AG04450 (cell line): Measurements from ENCODE around the gene GFPT2. TPM values are rescaled to one million over a fixed set of nuclear protein-coding genes. Genes with fewer than 3 reads are reported as not detected.

Source experiments
- CTCF ChIA-PET: fragments of 300-600, 350-600 bp; formaldehyde crosslinking; extraction: SDS; loops from one replicate; lab custom pipeline; 2022; ENCODE audit warnings: antibody characterized with exemption, inconsistent platforms; lab: Charles Lee
- POLR2A ChIA-PET: fragments of 350-600 bp; formaldehyde crosslinking; extraction: SDS; loops from one replicate; lab custom pipeline; 2021; ENCODE audit warnings: antibody characterized with exemption, inconsistent platforms; lab: Yijun Ruan, JAX
- DNase-seq: peaks from one replicate; pipeline ENCODE4 v3.0.0-alpha.2; 2011; ENCODE audit warnings: low read depth, low spot score
- H3K27ac ChIP-seq: one replicate; pipeline ENCODE4 v1.5.1; 2012; ENCODE audit warnings: low read depth, low read length, control low read depth
- H3K27me3 ChIP-seq: one replicate; pipeline ENCODE4 v1.6.0; 2012; ENCODE audit warnings: low read length; ENCODE audit not compliant: control insufficient read depth, insufficient read depth
- H3K4me3 ChIP-seq: 2 replicates; pipeline ENCODE4 v1.5.1; 2011; ENCODE audit warnings: mild to moderate bottlenecking, low read depth, low read length, control low read depth
- H3K9me3 ChIP-seq: 2 replicates; pipeline ENCODE4 v1.5.1; 2012; ENCODE audit warnings: low read length; ENCODE audit not compliant: control insufficient read depth, insufficient read depth
- CTCF ChIP-seq: IDR thresholded peaks from 2 replicates; pipeline ENCODE4 v1.5.1; 2011; ENCODE audit warnings: low read depth, low read length, control low read depth, inconsistent platforms
- polyA plus RNA-seq: library from polyadenylated mRNA; depleted of rRNA; stranded (reverse); fragments of >200 nt; gene quantifications from 2 replicates; pipeline ENCODE4 v1.2.3, GENCODE V29; 2011

GFPT2 gene
- polyA plus RNA-seq, 1 experiment, result 15.1 TPM

- ChIA-PET CTCF (no interaction called here), POLR2A (no interaction called here)
- no peaks in the 10 kb centered on the region; the same call in 1 of the 2 replicates for H3K9me3 ChIP-seq
- no peak for TF ChIP-seq CTCF
- H3K27me3 ChIP-seq, result no peaks in the 10 kb centered on the region
- no peak for DNase-seq
- no peak overlapping the region for H3K27ac ChIP-seq
- H3K4me3 ChIP-seq, result no peak overlapping the region
Measured at GRCh38 chr5:180391276-180391675, 38.1 kb upstream of the GFPT2 start.

GRCh38 chr5:180390441-180391190, 37.5 kb upstream of the GFPT2 start:
- no peak for DNase-seq
- POLR2A ChIA-PET, result no interaction called here
- Histone ChIP-seq H3K9me3 (no peaks in the 10 kb centered on the region; the same call in 1 of the 2 replicates), H3K4me3 (no peak overlapping the region), H3K27ac (no peak overlapping the region), H3K27me3 (no peaks in the 10 kb centered on the region)
- CTCF ChIA-PET, result no interaction called here
- TF ChIP-seq CTCF, result no peak

DNA sequence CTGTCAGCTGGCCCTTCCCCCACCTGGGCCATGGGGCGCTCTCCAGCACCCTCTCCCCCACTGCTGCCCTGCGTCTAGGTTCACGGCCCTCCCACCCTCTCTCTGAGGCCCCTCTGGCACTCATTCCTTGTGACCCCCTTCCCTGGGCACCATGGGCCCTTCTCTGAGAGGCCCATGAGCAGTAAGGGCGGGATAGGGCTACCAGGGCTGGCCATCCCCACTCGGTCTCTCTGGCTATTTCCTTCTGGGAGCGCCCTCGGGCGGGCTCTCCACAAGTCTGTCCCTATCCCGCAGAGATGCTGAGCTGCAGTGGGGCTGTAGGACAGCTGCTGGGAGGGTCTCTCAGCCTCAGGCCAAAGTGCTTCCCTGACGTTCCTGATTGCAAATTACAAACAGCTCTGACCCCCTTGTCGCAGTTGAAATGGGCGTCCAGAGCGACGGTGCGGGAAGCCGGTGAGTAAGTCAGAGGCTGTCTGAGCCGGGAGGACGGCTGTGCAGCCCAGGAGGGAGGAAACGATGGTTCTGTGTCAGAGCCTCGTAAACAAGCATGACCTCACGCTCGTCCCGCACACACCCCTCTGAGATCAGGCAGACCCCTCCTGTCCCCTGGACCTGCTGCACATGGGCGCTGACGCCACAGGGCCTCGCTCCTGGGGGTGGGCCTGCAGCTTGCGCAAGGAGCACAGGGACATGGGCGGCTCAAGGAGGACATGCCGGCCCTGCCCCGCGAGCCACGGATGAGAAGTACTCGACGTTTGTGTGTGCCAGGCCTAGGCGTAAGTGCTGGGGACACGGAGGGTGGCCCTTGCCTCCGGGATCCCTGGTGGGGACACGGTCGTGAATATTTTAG, 36.3 kb upstream of the GFPT2 start:
- CTCF ChIA-PET, result no interaction called here

DNA sequence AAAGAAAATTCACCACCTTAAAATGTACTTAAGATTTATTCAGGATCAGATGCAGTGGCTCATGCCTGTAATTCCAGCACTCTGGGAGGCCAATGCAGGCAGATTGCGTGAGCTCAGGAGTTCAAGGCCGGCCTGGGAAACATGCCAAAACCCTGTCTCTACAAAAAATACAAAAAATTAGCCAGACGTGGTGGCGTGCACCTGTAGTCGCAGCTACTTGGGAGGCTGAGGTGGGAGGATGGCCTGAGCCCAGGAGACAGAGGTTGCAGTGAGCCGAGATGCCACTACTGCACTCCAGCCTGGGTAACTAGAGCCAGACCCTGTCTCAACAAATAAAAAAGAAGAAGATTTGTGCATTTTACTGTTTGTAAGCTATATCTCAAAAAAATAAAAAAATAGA, 34.7 kb upstream of the GFPT2 start:
- no peak for TF ChIP-seq CTCF
- CTCF ChIA-PET, result no interaction called here
- POLR2A ChIA-PET, result no interaction called here

More for the DNA sequence above, 36.3 kb upstream of the GFPT2 start:
- Histone ChIP-seq H3K9me3 (no peaks in the 10 kb centered on the region; the same call in 1 of the 2 replicates), H3K27me3 (no peaks in the 10 kb centered on the region), H3K4me3 (no peak overlapping the region), H3K27ac (no peak overlapping the region)
- TF ChIP-seq CTCF, result no peak
- POLR2A ChIA-PET, result no interaction called here
- no peak for DNase-seq

DNA sequence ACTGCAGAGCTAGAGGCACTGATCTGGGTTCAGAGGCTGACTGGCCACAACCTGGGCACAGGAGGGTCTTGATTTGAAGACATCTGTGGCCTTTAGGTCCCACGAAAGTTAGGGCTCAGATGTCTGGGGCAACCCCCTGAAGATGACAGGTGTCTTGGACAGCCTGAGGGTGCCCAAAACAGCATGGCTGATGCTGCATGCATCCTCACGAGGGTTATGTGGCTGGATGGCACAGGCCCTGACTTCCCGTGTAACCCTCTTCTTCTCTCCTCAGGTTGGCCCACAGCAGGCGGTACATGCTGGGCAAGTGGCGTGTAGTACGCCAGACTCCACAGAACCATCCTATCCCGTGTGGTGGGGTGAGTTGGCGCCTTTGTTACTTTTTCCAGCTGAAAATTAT, 29.8 kb upstream of the GFPT2 start:
- CTCF ChIA-PET, result no interaction called here
- Histone ChIP-seq H3K27me3 (peaks cover 5% of the 10 kb centered on the region), H3K9me3 (no peaks in the 10 kb centered on the region; the same call in 1 of the 2 replicates), H3K4me3 (no peak overlapping the region), H3K27ac (no peak overlapping the region)
- DNase-seq, result no peak
- TF ChIP-seq CTCF, result no peak
- POLR2A ChIA-PET, result no interaction called here

More for the DNA sequence above, 34.7 kb upstream of the GFPT2 start:
- Histone ChIP-seq H3K9me3 (no peaks in the 10 kb centered on the region; the same call in 1 of the 2 replicates), H3K27me3 (no peaks in the 10 kb centered on the region), H3K27ac (no peak overlapping the region), H3K4me3 (no peak overlapping the region)
- no peak for DNase-seq
